Nucleus accumbens (tissue), 56 donors: ENCODE measurements around the gene KLHL25.
"Not testable (repeated sequence)": the region's sequence is repeated elsewhere in the genome, so short reads cannot be mapped to it uniquely, and the experiment has no call there.

Experiments
- DNase-seq, 56 donors: peaks; one replicate each; lab custom pipeline; 2025; lab: John Stamatoyannopoulos, UW

KLHL25 gene, protein sequence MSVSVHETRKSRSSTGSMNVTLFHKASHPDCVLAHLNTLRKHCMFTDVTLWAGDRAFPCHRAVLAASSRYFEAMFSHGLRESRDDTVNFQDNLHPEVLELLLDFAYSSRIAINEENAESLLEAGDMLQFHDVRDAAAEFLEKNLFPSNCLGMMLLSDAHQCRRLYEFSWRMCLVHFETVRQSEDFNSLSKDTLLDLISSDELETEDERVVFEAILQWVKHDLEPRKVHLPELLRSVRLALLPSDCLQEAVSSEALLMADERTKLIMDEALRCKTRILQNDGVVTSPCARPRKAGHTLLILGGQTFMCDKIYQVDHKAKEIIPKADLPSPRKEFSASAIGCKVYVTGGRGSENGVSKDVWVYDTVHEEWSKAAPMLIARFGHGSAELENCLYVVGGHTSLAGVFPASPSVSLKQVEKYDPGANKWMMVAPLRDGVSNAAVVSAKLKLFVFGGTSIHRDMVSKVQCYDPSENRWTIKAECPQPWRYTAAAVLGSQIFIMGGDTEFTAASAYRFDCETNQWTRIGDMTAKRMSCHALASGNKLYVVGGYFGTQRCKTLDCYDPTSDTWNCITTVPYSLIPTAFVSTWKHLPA

DNA sequence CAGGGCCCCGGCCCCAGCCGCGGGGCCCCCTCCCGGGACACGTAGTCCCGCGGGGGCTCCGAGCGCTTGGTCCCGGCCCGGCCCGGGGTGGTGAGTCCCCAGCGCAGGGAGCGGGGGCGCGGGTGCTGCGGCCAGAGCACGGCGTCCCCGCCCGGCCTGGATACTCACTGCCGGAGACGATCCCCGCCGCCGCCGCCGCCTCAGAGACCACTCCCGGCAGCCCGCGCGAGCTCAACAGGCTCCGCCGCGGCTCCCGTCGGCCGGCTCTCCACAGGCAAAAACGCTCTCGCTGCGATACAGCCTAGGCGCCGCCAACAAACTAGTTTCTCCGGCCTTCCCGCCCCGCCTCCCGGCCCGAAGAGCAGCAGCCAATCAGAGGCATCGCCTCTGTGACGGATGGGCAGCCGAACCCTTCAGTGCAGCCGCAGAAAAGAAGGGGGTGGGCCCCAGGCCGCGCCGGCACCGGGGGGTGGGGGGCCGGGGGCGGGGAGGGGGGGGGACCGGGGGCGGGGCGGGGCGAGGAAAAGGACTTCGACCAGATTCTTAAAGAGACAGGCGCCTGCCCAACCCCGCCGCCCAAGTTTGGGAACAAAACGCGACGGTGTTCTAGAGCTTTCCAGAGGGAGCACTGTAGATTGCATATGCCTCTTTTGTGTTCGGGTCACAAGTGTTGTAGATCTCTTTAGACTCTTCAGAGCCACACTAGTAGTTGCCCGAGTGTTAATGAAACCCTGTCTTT is at the start of gene KLHL25:
Gene KLHL25 (minus strand): TSS at position 328 of the 739 bp plus-strand sequence. CDS start 25,115 bp downstream, outside the sequence.
- peak; percentile 42 to 96 (median 92) for DNase-seq

DNA sequence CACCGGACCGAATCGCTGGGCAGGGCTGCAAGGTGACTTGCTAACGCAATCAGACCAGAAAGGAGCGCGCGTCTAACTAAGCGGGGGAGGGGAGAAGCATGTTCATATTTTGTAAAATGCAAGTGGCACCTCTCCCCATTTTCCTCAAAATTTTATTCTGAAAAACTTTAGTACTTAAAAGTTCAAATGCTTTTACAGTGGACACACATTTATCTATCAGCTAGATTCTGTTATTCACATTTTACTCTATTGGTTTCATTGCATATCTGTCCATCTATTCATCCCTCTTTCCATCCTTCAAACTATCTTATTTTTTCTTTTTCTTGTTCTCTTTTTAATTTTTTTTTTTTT is 46.1 kb upstream of the KLHL25 start:
- no peak for DNase-seq

DNA sequence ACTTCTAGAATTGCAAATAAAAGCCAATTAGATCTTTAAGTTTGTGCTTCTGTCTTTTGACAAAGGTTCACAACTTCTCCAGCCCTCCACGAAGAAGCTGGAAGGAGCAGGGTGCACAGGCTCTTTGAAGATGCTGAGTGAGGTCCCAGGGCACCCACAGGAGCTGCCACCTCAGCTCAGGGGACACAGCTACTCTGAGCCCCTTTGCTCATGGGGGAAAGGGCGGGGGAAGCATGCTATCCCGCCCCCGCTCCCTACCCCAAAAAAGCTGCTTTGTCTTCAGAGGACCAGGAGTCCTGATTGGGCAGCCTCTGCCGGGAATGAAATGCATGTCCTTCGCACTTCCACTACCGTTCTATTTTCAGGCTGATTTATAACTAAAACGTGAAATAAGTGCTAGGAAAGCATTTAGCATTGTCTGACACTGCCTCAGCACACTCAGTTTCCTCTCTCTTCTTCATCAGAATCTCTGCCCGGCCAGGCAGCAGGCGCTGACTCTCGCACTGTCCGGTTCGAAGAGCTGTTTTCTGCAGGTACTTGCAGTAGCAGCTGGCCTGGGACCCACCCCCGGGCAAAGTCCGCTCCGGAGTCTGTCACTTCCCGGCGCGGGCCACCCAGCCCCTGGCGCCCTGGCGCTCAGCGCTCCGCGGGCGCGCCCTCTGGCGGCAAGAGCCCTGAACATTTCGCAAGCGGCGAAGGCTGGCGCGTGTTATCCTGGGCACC is 45.5 kb upstream of the KLHL25 start:
- peak in 49 of 56 donors; percentile 8 to 83 (median 49) for DNase-seq

DNA sequence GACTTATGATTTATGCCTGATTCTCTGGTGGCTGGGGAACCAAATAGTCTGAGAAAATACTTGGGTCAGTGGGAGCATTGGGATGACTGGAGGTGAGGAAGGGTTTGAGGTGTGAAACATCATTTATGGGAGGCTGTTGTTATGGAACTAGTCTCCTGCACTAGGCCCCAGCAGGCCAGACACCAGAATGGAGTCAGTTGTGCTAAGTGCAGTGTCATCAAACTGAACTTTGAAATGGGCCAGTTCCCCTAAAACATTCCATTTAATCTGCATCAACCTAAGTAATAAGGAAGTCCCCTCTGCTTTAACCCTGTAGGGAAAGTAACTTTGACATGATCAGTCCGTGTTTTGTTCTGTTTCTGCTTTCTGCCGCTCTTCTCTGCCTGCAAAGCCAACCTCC is 44.9 kb upstream of the KLHL25 start:
- no peak for DNase-seq

DNA sequence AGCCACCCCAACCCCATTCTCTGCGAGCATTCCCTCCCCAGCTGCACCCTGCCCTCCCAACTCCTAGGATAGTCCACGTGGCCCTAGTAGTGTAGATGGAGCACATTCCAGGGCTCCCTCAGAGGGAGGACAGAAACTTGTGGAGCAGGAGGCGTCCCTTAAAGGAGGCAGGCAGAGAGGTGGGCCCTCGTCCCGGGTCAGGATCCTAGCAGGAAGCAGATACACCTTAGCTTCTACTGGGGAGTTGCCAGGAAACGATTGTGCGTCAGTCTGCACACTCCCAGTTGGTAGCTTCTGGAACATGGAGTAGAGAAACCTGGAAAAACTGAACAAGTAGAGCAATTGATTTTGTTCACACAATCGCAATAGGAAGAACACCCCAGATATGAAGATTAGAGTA is 43.9 kb upstream of the KLHL25 start:
- DNase-seq = no peak

DNA sequence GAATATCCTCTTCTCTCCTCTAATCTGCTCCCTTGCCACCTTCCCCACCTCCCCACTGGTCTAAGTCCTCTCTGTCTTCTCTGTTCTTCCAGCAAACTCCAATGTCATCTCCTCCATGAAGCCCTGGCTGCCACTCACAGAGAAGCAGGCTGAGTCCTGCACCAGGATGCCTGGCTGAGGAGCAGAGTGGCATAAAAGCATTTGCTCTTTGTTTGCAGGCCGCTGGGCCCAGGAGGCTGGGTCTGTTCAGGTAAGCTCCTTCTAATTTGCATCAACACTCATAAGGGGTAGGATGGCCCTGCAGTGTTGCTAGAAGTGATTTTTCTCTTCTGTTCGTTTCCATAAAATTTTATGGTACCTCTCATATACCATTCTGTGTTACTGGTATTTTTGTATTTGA is 43.2 kb upstream of the KLHL25 start:
- DNase-seq = no peak

DNA sequence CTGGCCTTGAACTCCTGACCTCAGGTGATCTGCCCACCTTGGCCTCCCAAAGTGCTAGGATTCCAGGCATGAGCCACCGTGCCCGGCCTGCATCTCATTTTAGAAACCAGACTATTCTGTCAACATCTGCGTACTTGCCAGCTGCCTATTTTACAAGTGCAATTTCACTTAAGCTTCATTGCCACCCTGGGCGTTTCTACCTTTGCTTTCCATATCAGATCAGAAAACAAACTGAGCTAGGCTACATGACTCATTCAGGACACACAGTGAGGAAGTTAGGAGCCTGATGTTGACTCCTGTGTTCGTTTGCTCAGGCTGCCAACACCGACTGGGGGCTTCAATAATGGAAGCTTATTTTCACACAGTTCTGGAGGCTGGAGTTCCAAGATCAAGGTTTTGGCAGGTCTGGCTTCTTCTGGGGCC is 42.3 kb upstream of the KLHL25 start:
- no peak for DNase-seq

DNA sequence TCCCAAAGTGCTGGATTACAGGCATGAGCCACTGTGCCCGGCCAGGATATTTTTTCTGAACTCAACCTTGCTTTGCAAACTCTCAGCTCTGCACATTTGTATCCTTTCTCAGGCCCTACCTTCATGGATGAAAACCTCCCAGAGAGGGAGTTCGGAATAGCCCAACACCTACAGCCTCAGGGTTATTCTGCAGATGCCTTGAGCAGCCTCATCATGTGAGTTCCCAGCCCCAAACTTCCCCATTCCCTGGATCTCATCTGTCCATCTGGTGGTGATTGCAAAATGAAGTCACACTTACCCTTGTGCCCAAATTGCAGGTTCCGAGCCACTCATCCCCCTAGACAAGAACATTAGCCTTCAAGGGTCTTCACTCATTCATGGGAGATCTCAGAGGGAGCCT is 39.9 kb upstream of the KLHL25 start:
- no peak for DNase-seq

DNA sequence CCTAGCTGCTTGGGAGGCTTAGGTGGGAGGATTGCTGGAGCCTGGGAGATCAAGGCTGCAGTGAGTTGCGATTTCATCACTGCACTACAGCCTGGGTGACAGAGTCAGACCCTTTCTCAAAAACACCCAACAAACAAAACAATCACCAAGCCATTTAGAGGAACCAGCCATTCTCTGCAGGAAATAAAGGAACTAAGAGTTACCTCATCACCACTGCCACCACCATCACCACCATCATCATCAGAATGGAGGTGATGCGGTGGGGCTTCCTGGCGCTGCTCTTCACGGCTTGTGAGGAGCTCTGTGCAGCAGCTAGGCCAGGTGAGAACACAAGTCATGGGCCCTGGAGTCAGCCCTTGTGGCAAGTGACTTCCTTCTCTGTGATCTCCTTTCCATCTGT is 37.7 kb upstream of the KLHL25 start:
- no peak for DNase-seq

DNA sequence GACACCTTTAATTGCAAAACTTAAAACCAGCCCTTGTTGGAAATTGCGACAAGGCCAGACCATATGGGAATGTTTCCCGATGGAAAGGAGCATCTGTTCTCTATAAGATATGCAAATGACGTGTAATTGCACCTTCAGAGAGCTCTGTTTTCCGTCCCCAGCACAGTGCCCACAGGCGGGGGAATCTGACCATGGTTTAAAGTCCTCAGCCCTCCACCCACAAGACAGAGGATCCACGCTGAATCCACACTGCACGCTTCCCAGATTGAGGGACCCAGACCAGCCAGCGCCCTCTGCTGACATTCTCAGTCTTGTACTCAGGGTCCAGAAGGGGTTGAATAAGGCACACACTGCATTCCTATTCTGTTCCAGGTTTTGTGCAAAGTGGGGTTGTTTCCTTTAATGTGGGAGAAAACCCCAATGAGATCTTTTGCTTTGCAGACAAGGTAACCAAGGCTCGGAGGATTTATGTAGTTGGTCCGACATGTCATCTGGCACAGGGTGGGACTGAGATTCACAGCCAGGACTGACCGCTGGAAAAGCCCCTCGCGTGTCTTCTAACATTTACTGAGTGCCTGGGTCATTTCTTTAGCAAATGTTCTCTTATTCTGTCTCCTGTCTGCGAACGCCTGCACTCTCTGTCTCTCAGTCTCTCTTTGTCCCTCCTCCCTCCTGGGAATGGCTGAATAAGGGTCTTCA is 36.8 kb upstream of the KLHL25 start:
- DNase-seq = peak in 40 of 56 donors; percentile 1 to 79 (median 28)

DNA sequence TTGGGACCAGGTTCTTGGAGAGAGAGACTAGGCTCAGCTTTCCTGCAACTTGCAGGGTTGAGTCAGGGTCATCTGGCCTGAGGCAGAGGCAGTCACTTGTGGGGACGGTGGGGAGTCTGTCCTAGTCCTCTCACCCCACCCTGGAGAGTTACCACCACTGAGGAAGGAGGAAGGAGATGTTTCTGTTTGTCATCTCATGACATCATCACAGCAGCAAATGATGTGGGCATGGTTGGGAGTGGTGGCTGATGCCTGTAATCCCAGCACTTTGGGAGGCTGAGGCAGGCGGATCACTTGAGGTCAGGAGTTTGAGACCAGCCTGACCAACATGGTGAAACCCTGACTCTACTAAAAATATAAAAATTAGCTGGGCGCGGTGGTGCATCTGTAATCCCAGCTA is 35.0 kb upstream of the KLHL25 start:
- not testable (repeated sequence) for DNase-seq

DNA sequence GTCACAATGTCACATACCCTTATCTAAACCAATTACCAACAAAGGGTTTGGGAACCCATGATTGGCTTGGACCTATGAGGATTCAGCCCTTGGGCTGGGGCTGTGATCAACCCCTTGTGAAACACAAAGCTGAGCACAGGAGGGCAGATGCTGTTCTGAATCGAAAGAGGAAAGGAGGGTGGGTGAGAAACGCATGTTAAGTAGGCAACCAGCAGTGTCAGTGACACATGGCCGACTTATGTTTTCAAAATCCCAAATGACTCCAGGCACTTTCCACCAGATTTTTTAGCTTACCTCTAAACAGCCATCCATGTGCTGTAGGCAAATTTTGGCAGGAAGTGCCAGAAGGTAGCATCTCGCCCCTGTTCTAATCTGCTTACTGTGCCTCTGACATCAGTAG is 34.1 kb upstream of the KLHL25 start:
- no peak for DNase-seq

DNA sequence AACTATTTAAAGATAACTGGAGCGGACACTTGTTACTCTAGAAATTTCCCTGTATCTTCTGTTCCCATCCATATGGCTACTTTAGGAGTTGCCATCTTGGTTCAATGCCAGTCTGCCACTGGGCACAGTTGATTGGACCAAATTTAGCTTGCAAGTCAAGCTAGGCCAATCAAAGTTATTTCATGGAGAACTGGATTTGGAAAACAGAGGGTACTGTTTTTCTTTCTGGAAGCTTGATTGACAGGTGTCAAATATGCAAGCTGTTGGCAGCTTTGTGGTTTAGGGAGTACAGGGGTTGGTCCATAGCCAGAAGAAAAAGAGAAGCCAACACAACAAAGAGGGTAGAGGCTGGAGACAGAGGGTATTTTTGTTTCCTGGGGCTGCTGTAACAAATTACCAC is 33.4 kb upstream of the KLHL25 start:
- DNase-seq = no peak

DNA sequence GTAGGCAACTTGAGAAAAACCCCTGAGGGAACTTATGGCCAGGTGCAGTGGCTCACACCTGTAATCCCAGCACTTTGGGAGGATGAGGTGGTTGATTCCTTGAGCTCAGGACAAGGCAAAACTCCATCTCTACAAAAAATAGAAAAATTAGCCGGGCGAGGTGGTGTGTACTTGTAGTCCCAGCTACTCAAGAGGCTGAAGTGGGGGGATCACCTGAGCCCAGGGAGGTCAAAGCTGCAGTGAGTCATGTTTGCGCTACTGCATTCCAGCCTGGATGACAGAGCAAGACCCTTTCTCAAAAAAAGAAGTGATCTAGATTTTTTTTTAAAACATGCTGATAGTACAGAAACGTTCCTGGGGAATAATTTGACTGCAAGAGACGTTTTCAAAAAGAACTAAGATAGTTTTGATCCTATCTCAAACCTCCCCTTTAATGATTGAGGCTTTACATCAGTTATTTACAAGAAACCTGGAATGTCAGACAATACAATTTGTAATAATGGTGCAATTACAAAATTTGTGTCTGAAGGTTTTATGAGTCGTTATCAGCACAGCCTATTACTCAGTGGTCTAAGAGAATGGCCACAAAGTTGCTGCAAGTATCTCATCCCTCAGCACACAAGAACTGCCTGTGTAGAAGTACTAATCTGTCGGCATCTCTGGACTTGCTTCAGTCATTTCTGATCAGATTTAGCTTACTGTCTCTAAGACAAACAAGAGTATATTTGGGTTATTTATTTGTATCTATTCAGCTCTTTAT is 32.2 kb upstream of the KLHL25 start:
- DNase-seq = no peak

DNA sequence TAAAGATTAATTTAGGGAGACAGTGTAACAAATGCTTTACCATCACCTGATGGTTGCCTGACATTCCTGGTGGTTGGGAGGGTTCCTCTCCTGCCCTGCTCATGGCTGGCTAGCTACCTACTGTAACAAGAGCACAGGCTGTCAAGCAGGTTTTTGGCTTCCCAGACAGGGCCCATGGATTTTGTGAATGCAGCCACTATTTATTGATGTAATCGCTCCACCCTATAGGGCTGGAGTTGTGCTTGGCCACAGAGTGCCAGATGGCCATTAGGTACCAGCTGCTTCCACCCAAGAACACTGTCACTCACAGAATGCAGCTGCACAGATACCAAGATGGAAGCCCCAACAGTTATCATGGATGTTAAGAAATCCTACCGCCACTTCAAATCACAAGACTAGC is 31.0 kb upstream of the KLHL25 start:
- peak in 2 of 56 donors; percentile 6 to 10 for DNase-seq

DNA sequence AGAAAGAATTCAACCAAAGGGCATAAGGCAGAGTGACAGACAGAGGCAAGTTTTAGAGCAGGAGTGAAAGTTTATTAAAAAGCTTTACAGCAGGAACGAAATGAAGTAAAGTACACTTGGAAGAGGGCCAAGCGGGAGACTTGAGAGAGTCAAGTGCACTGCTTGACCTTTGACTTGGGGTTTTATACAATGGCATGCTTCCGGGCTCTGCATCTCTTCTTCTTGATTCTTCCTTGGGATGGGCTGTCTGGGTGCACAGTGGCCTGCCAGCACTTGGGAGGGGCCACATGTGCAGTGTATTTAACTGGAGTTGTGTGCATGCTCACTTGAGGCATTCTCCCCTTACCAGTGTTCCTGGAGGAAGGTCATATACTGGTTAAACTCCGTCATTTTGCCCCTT is 30.4 kb upstream of the KLHL25 start:
- no peak for DNase-seq

DNA sequence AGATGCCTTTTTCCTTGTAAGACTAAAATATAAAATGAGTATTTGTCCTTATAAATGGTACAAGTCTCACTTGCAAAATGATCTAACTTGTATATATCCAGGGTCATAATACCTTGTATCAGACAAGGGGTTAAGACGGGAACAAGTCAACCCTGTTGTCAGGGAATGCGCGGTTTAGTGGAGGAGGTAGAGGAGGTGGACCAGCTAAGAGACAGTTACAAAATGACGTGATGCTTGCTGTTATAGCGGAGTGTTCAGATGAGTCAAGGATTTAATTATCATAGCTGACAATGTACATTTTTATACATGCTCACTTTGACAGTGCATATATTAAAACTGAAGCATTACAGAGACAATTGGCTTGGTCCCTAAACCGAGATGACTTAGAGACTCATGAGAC is 26.8 kb upstream of the KLHL25 start:
- peak in 16 of 56 donors; percentile 5 to 58 (median 14) for DNase-seq

DNA sequence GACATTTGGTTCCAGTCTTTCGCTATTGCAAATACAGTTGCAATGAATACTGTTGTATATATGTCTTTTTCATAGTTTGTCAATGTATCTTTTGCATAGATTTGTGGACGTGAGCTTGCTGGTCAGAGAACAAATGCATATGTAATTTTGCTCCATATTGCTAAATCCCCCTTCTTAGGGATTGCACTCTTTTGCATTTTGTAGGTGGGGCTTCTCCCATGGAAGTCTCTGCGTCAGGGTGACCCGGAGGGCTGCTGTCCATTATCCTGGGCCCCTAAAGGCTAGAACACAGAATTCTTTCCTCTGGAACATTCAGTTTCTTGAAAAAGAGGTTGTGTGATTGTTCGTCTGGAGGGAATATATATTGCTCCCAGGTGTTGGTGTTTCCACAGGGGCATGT is 25.2 kb upstream of the KLHL25 start:
- DNase-seq = no peak

DNA sequence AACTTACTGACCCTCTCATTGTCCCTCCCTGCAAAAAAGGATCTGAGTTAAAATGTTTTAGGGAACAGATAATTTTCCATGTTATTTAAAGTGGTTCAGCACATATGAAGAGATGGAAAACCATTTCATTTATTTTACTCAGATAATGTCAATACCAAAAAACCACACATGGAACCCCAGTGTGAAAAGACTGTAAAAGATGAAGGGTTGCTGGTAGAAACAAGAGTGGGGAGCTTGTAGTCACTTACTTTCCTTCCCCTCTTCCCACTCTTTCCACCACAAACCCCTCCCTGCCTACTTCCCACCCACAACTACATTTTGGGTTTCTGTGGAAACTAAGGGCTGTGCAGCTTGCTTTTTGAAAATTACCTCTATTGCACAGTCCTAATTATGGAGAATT is 18.5 kb upstream of the KLHL25 start:
- DNase-seq = peak in 4 of 56 donors; percentile 2 to 13 (median 12)
